ENCODE results near the gene RNF31. TPM values are rescaled to one million over a fixed set of nuclear protein-coding genes. Genes with fewer than 3 reads are reported as not detected.

Gene RNF31
- total and polyA plus RNA-seq, 2 of the 13 experiments (the other 11 are each of a cell fraction or from before 2014, with no cell fraction given) = 48.2 to 86.8 TPM

DNA sequence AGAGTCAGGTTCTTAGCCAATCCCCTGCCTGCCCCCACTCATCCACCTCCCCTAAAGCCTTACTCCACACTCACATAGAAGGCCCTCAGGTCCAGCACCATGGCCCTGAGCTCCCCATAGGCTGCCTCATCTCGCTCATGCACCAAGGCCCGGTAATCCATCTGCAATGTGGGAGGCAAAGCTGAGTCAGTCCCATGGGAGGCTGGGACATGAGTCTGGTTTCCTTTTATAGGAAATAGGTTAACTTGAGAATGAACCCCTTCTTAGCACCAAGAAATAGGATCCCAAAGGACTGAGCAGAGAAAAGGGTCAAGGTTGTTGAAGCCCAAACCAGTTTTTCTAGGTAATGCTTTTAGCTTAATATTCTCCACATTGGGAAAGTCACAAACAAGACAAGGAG lies 3.8 kb upstream of the RNF31 start:
- Histone ChIP-seq H2AFZ (ENCODE audit: low read length) (no peak overlapping the region), H3K36me3 (replicated peaks in 1 of 2; ENCODE audit: control insufficient read depth in 1 of 2, insufficient read depth in 2 of 2, low read length in 2 of 2) (peaks cover 18 to 34% of the 10 kb centered on the region in 2 experiments), H3K27ac (ENCODE audit: extremely low read length, insufficient read depth, low read length) (no peak overlapping the region), H4K20me1 (ENCODE audit: insufficient read depth, low read length) (peaks cover 14% of the 10 kb centered on the region), H3K9ac (ENCODE audit: insufficient read depth, low read depth, low read length) (no peak overlapping the region), H3K4me1 (ENCODE audit: insufficient read depth, low read length) (peaks cover 63% of the 10 kb centered on the region), H3K9me3 (ENCODE audit: low read length) (no peaks in the 10 kb centered on the region), H3K79me2 (ENCODE audit: insufficient read depth, low read length) (peaks cover 56% of the 10 kb centered on the region), H3K27me3 (ENCODE audit: control insufficient read depth in 1 of 2, insufficient read depth in 2 of 2, low read length in 2 of 2) (peaks cover 0 to 3% of the 10 kb centered on the region in 2 experiments; a peak in 1 of 5 replicates), H3K4me3 (replicated peaks in 1 of 3; ENCODE audit: insufficient read depth in 1 of 3, low read depth in 2 of 3, low read length in 3 of 3) (no peak overlapping the region), H3K4me2 (ENCODE audit: low read depth, low read length) (no peak overlapping the region)
- FAIRE-seq (no peak), ATAC-seq (no peak), DNase-seq (ENCODE audit: low spot score) (no peak)
- WGBS (ENCODE audit: low lambda C conversion rate) = 94% methylated on average over 2 of the region's 2 CpGs
- no peak for TF ChIP-seq ZNF574 (CRISPR knock-in tag; IDR thresholded peaks at IDR 0.05)
- POLR2A ChIA-PET = interaction anchor here (1.6 to 22.7 kb wide), 4 partner anchors 13 to 128 kb away, joined by 5 to 977 read pairs (median 108); partner anchors contain the start of genes DCAF11, IRF9, NRL and PCK2
- CTCF ChIA-PET (ENCODE audit: low intra/inter-chr PET ratio, low total read pairs) = no interaction called here
- in situ Hi-C loops (cut with HindIII; ENCODE audit: extremely low pct_ligation_motif_present, low pct_unique_long_range_greater_than_20kb) (loop anchor here (25.0 kb wide), 1 partner anchor 831 kb away; the partner anchor contains the start of genes BCL2L2, PABPN1 and PPP1R3E), intact Hi-C loops (cut with micrococcal nuclease; ENCODE audit: unreplicated experiment) (no loop called here)
- no TSS peak for BruUV-seq (replicated peaks)

- Histone ChIP-seq H3K27ac (ENCODE audit: extremely low read length, insufficient read depth, low read length) (no peak overlapping the region), H3K4me1 (ENCODE audit: insufficient read depth, low read length) (peaks cover 63% of the 10 kb centered on the region), H4K20me1 (ENCODE audit: insufficient read depth, low read length) (peaks cover 8% of the 10 kb centered on the region), H3K9ac (ENCODE audit: insufficient read depth, low read depth, low read length) (peak overlapping the region; percentile 0; the same call in 1 of the 2 replicates), H3K4me2 (ENCODE audit: low read depth, low read length) (peak overlapping the region; percentile 98; the same call in 1 of the 2 replicates), H3K27me3 (ENCODE audit: control insufficient read depth in 1 of 2, insufficient read depth in 2 of 2, low read length in 2 of 2) (peaks cover 0 to 3% of the 10 kb centered on the region in 2 experiments; a peak in 1 of 5 replicates), H3K4me3 (replicated peaks in 1 of 3; ENCODE audit: insufficient read depth in 1 of 3, low read depth in 2 of 3, low read length in 3 of 3) (no peak overlapping the region), H3K9me3 (ENCODE audit: low read length) (no peaks in the 10 kb centered on the region), H2AFZ (ENCODE audit: low read length) (no peak overlapping the region), H3K36me3 (replicated peaks in 1 of 2; ENCODE audit: control insufficient read depth in 1 of 2, insufficient read depth in 2 of 2, low read length in 2 of 2) (peaks cover 14 to 29% of the 10 kb centered on the region in 2 experiments), H3K79me2 (ENCODE audit: insufficient read depth, low read length) (peaks cover 52% of the 10 kb centered on the region)
- DNase-seq (ENCODE audit: low spot score) (no peak), FAIRE-seq (no peak), ATAC-seq (no peak)
- POLR2A ChIA-PET = interaction anchor here (0.7 to 22.7 kb wide), 6 partner anchors 8 to 127 kb away, joined by 4 to 977 read pairs (median 108); partner anchors contain the start of genes DCAF11, IRF9, NRL and PCK2
- intact Hi-C loops (cut with micrococcal nuclease; ENCODE audit: unreplicated experiment) (no loop called here), in situ Hi-C loops (cut with HindIII; ENCODE audit: extremely low pct_ligation_motif_present, low pct_unique_long_range_greater_than_20kb) (loop anchor here (25.0 kb wide), 1 partner anchor 832 kb away; the partner anchor contains the start of genes BCL2L2, PABPN1 and PPP1R3E)
- BruUV-seq (replicated peaks) = no TSS peak
- WGBS (ENCODE audit: low lambda C conversion rate) = 91% methylated on average over 1 of the region's 1 CpG
- CTCF ChIA-PET (ENCODE audit: low intra/inter-chr PET ratio, low total read pairs) = no interaction called here
- TF ChIP-seq SP2 (CRISPR knock-in tag; IDR thresholded peaks at IDR 0.05) (no peak), ZNF138 (CRISPR knock-in tag; IDR thresholded peaks at IDR 0.05; ENCODE audit: low read depth) (no peak), ZMYM3 (CRISPR knock-in tag; IDR thresholded peaks at IDR 0.05) (peak; percentile 80), KMT2B (CRISPR knock-in tag; IDR thresholded peaks at IDR 0.05) (no peak), RCOR2 (CRISPR knock-in tag; IDR thresholded peaks at IDR 0.05) (peak; percentile 69; the same call in 1 of the 2 replicates), GABPA (IDR thresholded peaks at IDR 0.05; ENCODE audit: low read depth, low read length) (no peak), GABPA (CRISPR knock-in tag; IDR thresholded peaks at IDR 0.05; ENCODE audit: low read depth) (no peak), HOXA5 (CRISPR knock-in tag; IDR thresholded peaks at IDR 0.05) (no peak), SSRP1 (CRISPR knock-in tag; IDR thresholded peaks at IDR 0.05) (peak; percentile 81; the same call in 1 of the 2 replicates), CHD4 (IDR thresholded peaks at IDR 0.05; ENCODE audit: borderline replicate concordance, low read length) (peak; percentile 99), KDM1A (CRISPR knock-in tag; IDR thresholded peaks at IDR 0.05) (peak; percentile 86), HNF4G (IDR thresholded peaks at IDR 0.05; ENCODE audit: borderline replicate concordance, low read depth, low read length) (no peak), HNF4G (CRISPR knock-in tag; IDR thresholded peaks at IDR 0.05; ENCODE audit: borderline replicate concordance, low read depth) (no peak), ZNF629 (CRISPR knock-in tag; conservative IDR thresholded peaks at IDR 0.05) (peak; percentile 98), ASH2L (IDR thresholded peaks at IDR 0.05; ENCODE audit: insufficient read length, low read depth, low read length) (peak; percentile 23)
Observed at GRCh38 chr14:24144451-24144850, 2.8 kb upstream of the RNF31 start.

Measured in HepG2 (cell line).